H9 (cell line): ENCODE data around the gene ICE2. TPM values are rescaled to one million over a fixed set of nuclear protein-coding genes. Genes with fewer than 3 reads are reported as not detected.

Experiments
- DNase-seq: peaks from one replicate; pipeline ENCODE4 v3.0.0-alpha.2; 2017
- H2AFZ ChIP-seq: one replicate; pipeline ENCODE4 v1.6.1; 2013; ENCODE audit warnings: mild to moderate bottlenecking, low read length, control low read depth, moderate library complexity
- H2AK5ac ChIP-seq: 2 replicates; pipeline ENCODE4 v1.6.1; 2013; ENCODE audit warnings: low read length, control low read depth, mixed read lengths; ENCODE audit not compliant: insufficient read length
- H2BK120ac ChIP-seq: one replicate; pipeline ENCODE4 v1.6.1; 2013; ENCODE audit warnings: low read depth, mild to moderate bottlenecking, low read length, control low read depth, inconsistent platforms; ENCODE audit not compliant: poor library complexity, severe bottlenecking
- H2BK12ac ChIP-seq: 2 replicates; pipeline ENCODE4 v1.6.1; 2013; ENCODE audit warnings: low read length, control low read depth, mixed read lengths, low read depth; ENCODE audit not compliant: insufficient read length
- H2BK15ac ChIP-seq: 2 replicates; pipeline ENCODE4 v1.6.1; 2013; ENCODE audit warnings: low read depth, low read length, control low read depth
- H2BK20ac ChIP-seq: one replicate; pipeline ENCODE4 v1.6.1; 2013; ENCODE audit warnings: low read depth, mild to moderate bottlenecking, low read length, control low read depth, inconsistent platforms; ENCODE audit not compliant: poor library complexity, severe bottlenecking
- H2BK5ac ChIP-seq: 2 replicates; pipeline ENCODE4 v1.6.1; 2013; ENCODE audit warnings: low read length, control low read depth, mixed read lengths; ENCODE audit not compliant: insufficient read length
- H3K14ac ChIP-seq: 2 replicates; pipeline ENCODE4 v1.6.1; 2013; ENCODE audit warnings: low read length, control low read depth; ENCODE audit not compliant: insufficient read depth
- H3K18ac ChIP-seq: 2 replicates; pipeline ENCODE4 v1.6.1; 2013; ENCODE audit warnings: low read depth, mild to moderate bottlenecking, mixed read lengths, low read length, control low read depth; ENCODE audit not compliant: insufficient read length
- H3K23ac ChIP-seq: 2 replicates; pipeline ENCODE4 v1.6.1; 2013; ENCODE audit warnings: low read length, control low read depth, mixed read lengths, low read depth; ENCODE audit not compliant: insufficient read length
- H3K23me2 ChIP-seq: 2 replicates; pipeline ENCODE4 v1.6.1; 2013; ENCODE audit warnings: low read depth, mild to moderate bottlenecking, mixed read lengths, low read length, control low read depth; ENCODE audit not compliant: insufficient read length, poor library complexity, severe bottlenecking
- H3K27ac ChIP-seq: 2 replicates; pipeline ENCODE4 v1.5.1; 2013; ENCODE audit warnings: low read length, control low read depth, mixed read lengths, low read depth; ENCODE audit not compliant: insufficient read length
- H3K27me3 ChIP-seq: 2 replicates; pipeline ENCODE4 v1.6.1; 2013; ENCODE audit warnings: low read length, control low read depth, inconsistent platforms; ENCODE audit not compliant: insufficient read depth
- H3K4ac ChIP-seq: 2 replicates; pipeline ENCODE4 v1.6.1; 2013; ENCODE audit warnings: low read depth, mild to moderate bottlenecking, control low read depth, inconsistent platforms, low read length, moderate library complexity
- H3K4me1 ChIP-seq: 2 replicates; pipeline ENCODE4 v1.6.1; 2013; ENCODE audit warnings: low read length, control low read depth, inconsistent platforms; ENCODE audit not compliant: insufficient read depth
- H3K4me2 ChIP-seq: 2 replicates; pipeline ENCODE4 v1.6.1; 2013; ENCODE audit warnings: low read length, control low read depth, mixed read lengths; ENCODE audit not compliant: insufficient read length, insufficient read depth
- H3K56ac ChIP-seq: 2 replicates; pipeline ENCODE4 v1.6.1; 2013; ENCODE audit warnings: low read depth, mild to moderate bottlenecking, mixed read lengths, low read length, control low read depth; ENCODE audit not compliant: insufficient read length
- H3K79me1 ChIP-seq: 2 replicates; pipeline ENCODE4 v1.6.1; 2013; ENCODE audit warnings: low read depth, mild to moderate bottlenecking, moderate library complexity, low read length, control low read depth, inconsistent platforms; ENCODE audit not compliant: insufficient read depth, poor library complexity, severe bottlenecking
- H3K79me2 ChIP-seq: 2 replicates; pipeline ENCODE4 v1.6.1; 2013; ENCODE audit warnings: low read length, control low read depth, inconsistent platforms; ENCODE audit not compliant: insufficient read depth
- H3K9ac ChIP-seq: 2 replicates; pipeline ENCODE4 v1.6.1; 2013; ENCODE audit warnings: low read length, control low read depth, mixed read lengths; ENCODE audit not compliant: insufficient read length; ENCODE audit errors: extremely low read depth
- H3K9me3 ChIP-seq: one replicate; pipeline ENCODE4 v1.6.1; 2013; ENCODE audit warnings: low read depth, low read length, inconsistent platforms; ENCODE audit not compliant: control insufficient read depth
- H3T11ph ChIP-seq: one replicate; pipeline ENCODE4 v1.6.1; 2013; ENCODE audit warnings: mild to moderate bottlenecking, low read length, control low read depth, inconsistent platforms
- H4K20me1 ChIP-seq: one replicate; pipeline ENCODE4 v1.6.1; 2013; ENCODE audit not compliant: control insufficient read depth, insufficient read length, insufficient read depth
- H4K5ac ChIP-seq: 2 replicates; pipeline ENCODE4 v1.6.1; 2013; ENCODE audit warnings: low read depth, mild to moderate bottlenecking, mixed read lengths, low read length, control low read depth; ENCODE audit not compliant: insufficient read length
- H4K8ac ChIP-seq: replicated peaks from 2 replicates; pipeline ENCODE4 v1.6.1; 2013; ENCODE audit warnings: low read length, control low read depth, mixed read lengths, low read depth; ENCODE audit not compliant: insufficient read length
- H4K91ac ChIP-seq: 2 replicates; pipeline ENCODE4 v1.6.1; 2013; ENCODE audit warnings: low read depth, mild to moderate bottlenecking, moderate library complexity, mixed read lengths, low read length, control low read depth; ENCODE audit not compliant: insufficient read length
- H3K27ac Mint-ChIP-seq, 3 experiments: 2 replicates in 2 of 3; 3 replicates in 1 of 3; pipeline ENCODE4 v1.8.0; 2020 to 2021; ENCODE audit warnings: mixed read lengths in 3 of 3, mild to moderate bottlenecking in 1 of 3, moderate library complexity in 1 of 3
- H3K27me3 Mint-ChIP-seq: 2 replicates; pipeline ENCODE4 v1.8.0; 2021; ENCODE audit warnings: low read depth, mild to moderate bottlenecking, moderate library complexity, mixed read lengths
- H3K36me3 Mint-ChIP-seq, 3 experiments: 2 replicates in 2 of 3; 3 replicates in 1 of 3; pipeline ENCODE4 v1.8.0; 2020 to 2021; ENCODE audit warnings: low read depth in 3 of 3, mixed read lengths in 3 of 3; ENCODE audit not compliant: insufficient read depth in 1 of 3
- H3K4me1 Mint-ChIP-seq, 2 experiments: 2 replicates each; pipeline ENCODE4 v1.8.0; 2020; ENCODE audit warnings: mixed read lengths in 2 of 2
- H3K4me3 Mint-ChIP-seq, 2 experiments: 2 replicates in 1 of 2; 3 replicates in 1 of 2; pipeline ENCODE4 v1.8.0; 2020 to 2021; ENCODE audit warnings: mild to moderate bottlenecking in 2 of 2, mixed read lengths in 2 of 2, moderate library complexity in 1 of 2
- H3K9me3 Mint-ChIP-seq, 2 experiments: 2 replicates in 1 of 2; 3 replicates in 1 of 2; pipeline ENCODE4 v1.8.0; 2020; ENCODE audit warnings: mild to moderate bottlenecking in 2 of 2, mixed read lengths in 2 of 2, moderate library complexity in 1 of 2
- WGBS: extraction: QIAGEN DNeasy Blood & Tissue Kit; methylation state at CpG from one replicate; pipeline ENCODE4 v1.1.7; 2013; ENCODE audit warnings: missing lambda C conversion rate, low lambda C conversion rate, mixed read lengths; ENCODE audit not compliant: insufficient read length; ENCODE audit errors: extremely low coverage; 5-methylcytosine and 5-hydroxymethylcytosine counted together
- total RNA-seq: library from RNA; stranded (reverse); gene quantifications from 2 replicates; pipeline ENCODE4 v1.2.1, GENCODE V29; 2021
- TF ChIP-seq, protein P1 (sequence below): fragments of 200-600 bp; sonication (generic); conservative IDR thresholded peaks from 3 replicates; pipeline ENCODE4 v1.8.0; 2021; ENCODE audit warnings: antibody characterized with exemption, mild to moderate bottlenecking

ICE2 gene
- total RNA-seq, 1 experiment from 2014 or later, result 76.3 TPM

DNA sequence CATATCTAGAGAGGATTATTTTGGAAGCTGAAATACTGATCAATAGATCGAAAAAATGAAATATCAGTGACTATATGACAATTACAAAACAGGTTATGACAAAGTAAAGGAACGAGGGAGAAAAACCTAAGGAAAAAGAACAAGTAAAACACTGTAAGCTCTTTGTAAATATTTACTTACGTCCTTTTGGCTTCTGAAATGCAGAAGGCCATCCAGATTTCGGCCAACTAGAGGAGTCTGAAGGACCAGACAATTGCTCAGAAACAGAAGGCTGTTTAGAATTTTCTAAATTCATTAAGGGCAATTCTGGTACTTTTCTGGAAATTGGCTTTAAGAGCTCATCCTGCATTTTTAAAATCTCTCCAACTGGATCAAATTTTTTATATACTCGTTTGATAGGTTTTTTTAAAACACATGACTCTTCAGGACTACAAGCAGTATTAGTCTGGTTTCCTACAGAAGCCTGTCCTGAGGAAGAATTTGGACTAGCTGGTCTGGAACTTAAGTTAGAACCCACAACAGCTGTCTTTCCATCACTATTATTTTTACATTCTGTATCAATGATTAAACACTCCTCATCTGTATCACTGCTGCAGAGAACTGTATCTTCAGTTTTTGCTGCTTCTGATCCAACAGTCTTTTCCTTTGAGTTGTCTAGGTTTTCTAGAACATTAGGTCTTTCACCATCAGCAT, 30.1 kb downstream of the ICE2 start:
- Histone ChIP-seq H3K23ac (no peak overlapping the region), H2AK5ac (no peak overlapping the region), H3K79me1 (no peaks in the 10 kb centered on the region), H3K27ac (no peak overlapping the region), H4K20me1 (no peaks in the 10 kb centered on the region), H2BK20ac (no peak overlapping the region), H3T11ph (no peak overlapping the region), H3K4me1 (no peaks in the 10 kb centered on the region), H3K4ac (no peak overlapping the region), H3K9me3 (no peaks in the 10 kb centered on the region), H3K14ac (no peak overlapping the region), H3K27me3 (no peaks in the 10 kb centered on the region), H3K18ac (no peak overlapping the region), H4K8ac (no peak overlapping the region), H4K91ac (no peak overlapping the region), H3K4me2 (no peak overlapping the region), H2AFZ (no peak overlapping the region), H2BK12ac (no peak overlapping the region), H2BK15ac (no peak overlapping the region), H3K9ac (no peak overlapping the region), H3K23me2 (no peaks in the 10 kb centered on the region), H4K5ac (no peak overlapping the region), H2BK5ac (no peak overlapping the region), H3K56ac (no peak overlapping the region), H2BK120ac (no peak overlapping the region), H3K79me2 (no peaks in the 10 kb centered on the region)
- Mint-ChIP-seq H3K27ac (no peak overlapping the region), H3K4me1 (no peaks in the 10 kb centered on the region), H3K9me3 (no peaks in the 10 kb centered on the region), H3K4me3 (no peak overlapping the region), H3K27me3 (no peaks in the 10 kb centered on the region), H3K36me3 (peaks cover 3 to 63% (median 59%) of the 10 kb centered on the region in 3 experiments; a peak in 5 of 7 replicates)
- WGBS, result no CpG with 5 or more reads among the region's 5 CpGs
- no peak for DNase-seq
- TF ChIP-seq, protein P1, sequence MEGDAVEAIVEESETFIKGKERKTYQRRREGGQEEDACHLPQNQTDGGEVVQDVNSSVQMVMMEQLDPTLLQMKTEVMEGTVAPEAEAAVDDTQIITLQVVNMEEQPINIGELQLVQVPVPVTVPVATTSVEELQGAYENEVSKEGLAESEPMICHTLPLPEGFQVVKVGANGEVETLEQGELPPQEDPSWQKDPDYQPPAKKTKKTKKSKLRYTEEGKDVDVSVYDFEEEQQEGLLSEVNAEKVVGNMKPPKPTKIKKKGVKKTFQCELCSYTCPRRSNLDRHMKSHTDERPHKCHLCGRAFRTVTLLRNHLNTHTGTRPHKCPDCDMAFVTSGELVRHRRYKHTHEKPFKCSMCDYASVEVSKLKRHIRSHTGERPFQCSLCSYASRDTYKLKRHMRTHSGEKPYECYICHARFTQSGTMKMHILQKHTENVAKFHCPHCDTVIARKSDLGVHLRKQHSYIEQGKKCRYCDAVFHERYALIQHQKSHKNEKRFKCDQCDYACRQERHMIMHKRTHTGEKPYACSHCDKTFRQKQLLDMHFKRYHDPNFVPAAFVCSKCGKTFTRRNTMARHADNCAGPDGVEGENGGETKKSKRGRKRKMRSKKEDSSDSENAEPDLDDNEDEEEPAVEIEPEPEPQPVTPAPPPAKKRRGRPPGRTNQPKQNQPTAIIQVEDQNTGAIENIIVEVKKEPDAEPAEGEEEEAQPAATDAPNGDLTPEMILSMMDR, result no peak
